ENCODE data around the gene GRIA1.

DNA sequence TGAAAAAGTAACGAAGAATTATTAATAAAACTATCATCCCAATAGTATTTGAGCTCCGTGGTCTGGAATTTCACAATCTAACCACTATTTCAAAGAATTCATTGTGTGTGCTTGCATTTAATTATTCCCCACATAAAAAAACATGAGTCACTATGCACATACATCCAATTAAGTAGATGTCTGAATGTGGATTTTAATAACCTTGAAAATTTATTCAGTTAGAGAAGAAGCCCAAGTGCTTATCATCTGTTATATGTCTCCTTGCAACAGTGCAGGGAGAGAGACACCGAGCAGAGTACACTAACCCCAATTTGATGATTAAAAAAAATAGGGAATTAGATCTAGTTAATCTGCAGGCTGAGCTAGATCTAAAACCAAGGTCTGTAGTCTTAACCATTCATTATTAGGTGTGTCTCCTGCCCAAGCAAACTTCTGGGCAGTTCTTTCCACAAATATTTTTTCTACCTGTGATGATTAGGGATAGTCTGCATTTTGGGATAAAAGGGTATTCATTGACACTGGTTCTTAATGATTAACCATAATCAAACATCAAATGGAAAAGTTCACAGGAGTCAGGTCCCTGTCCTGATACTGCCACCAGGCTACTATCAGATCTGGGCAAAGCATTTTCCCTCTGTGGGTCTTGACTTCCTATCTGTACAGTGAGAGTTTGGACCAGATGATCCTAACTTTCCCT lies 164.2 kb downstream of the GRIA1 start:
- TF ChIP-seq, protein P1, sequence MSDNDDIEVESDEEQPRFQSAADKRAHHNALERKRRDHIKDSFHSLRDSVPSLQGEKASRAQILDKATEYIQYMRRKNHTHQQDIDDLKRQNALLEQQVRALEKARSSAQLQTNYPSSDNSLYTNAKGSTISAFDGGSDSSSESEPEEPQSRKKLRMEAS (CRISPR knock-in tag; IDR thresholded peaks at IDR 0.05): no peak
- TF ChIP-seq, protein P2, sequence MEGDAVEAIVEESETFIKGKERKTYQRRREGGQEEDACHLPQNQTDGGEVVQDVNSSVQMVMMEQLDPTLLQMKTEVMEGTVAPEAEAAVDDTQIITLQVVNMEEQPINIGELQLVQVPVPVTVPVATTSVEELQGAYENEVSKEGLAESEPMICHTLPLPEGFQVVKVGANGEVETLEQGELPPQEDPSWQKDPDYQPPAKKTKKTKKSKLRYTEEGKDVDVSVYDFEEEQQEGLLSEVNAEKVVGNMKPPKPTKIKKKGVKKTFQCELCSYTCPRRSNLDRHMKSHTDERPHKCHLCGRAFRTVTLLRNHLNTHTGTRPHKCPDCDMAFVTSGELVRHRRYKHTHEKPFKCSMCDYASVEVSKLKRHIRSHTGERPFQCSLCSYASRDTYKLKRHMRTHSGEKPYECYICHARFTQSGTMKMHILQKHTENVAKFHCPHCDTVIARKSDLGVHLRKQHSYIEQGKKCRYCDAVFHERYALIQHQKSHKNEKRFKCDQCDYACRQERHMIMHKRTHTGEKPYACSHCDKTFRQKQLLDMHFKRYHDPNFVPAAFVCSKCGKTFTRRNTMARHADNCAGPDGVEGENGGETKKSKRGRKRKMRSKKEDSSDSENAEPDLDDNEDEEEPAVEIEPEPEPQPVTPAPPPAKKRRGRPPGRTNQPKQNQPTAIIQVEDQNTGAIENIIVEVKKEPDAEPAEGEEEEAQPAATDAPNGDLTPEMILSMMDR (IDR thresholded peaks at IDR 0.05): no peak

Data from WTC11 (cell line).